Vein endothelial cell (primary cell): ENCODE measurements around the gene S100A6. TPM values are rescaled to one million over a fixed set of nuclear protein-coding genes. Genes with fewer than 3 reads are reported as not detected.

Experiments
- total RNA-seq: library from RNA; depleted of rRNA; stranded (reverse); fragments of >200 nt; gene quantifications from 2 replicates; pipeline ENCODE4 v1.2.3, GENCODE V29; 2012

The S100A6 gene
- total RNA-seq = 478 and 546 TPM in 2 replicates

GRCh38 chr1:153535242-153536011 lies at the start of gene S100A6:
S100A6 (minus strand) TSS chr1:153535991; CDS start chr1:153535339, 652 bp downstream.

GRCh38 chr1:153565529-153566374 lies 30.0 kb upstream of the S100A6 start, which contains the start of gene S100A2:
S100A2 (minus strand) TSS chr1:153565844; CDS start chr1:153563877, 1,967 bp downstream.

GRCh38 chr1:153548722-153549688 lies 13.2 kb upstream of the S100A6 start, which contains the start of gene S100A3:
S100A3 (minus strand) TSS chr1:153549258; CDS start chr1:153548485, 773 bp downstream.

GRCh38 chr1:153545067-153546055 lies 9.6 kb upstream of the S100A6 start, which contains the start of gene S100A4:
S100A4 (minus strand) TSS chr1:153545806; CDS start chr1:153544794, 1,012 bp downstream.

GRCh38 chr1:153540394-153541361 lies 4.9 kb upstream of the S100A6 start, which contains the start of gene S100A5:
S100A5 (minus strand) TSS chr1:153540934; CDS start chr1:153540191, 743 bp downstream.

Other genes with a start within 250 kb of the S100A6 start
- gene PGLYRP3, start 223.0 kb downstream of the S100A6 start, total RNA-seq = not detected in 2 replicates
- gene PGLYRP4, start 187.2 kb downstream of the S100A6 start, total RNA-seq = not detected in 2 replicates
- not detected in 2 replicates for gene S100A9, start 178.1 kb downstream of the S100A6 start, total RNA-seq
- not detected in 2 replicates for gene S100A12, start 160.4 kb downstream of the S100A6 start, total RNA-seq
- gene S100A8, start 144.9 kb downstream of the S100A6 start, total RNA-seq = not detected in 2 replicates
- gene S100A7A, start 119.5 kb downstream of the S100A6 start, total RNA-seq = not detected in 2 replicates
- not detected in 2 replicates for gene S100A7, start 75.3 kb downstream of the S100A6 start, total RNA-seq
- gene S100A5, start 4.9 kb upstream of the S100A6 start, total RNA-seq = not detected in 2 replicates
- gene S100A4, start 9.8 kb upstream of the S100A6 start, total RNA-seq = 5.2 and 5.7 TPM in 2 replicates
- gene S100A3, start 13.3 kb upstream of the S100A6 start, total RNA-seq = 0.98 and 2.4 TPM in 2 replicates
- 0.33 and 0.86 TPM in 2 replicates for gene S100A2, start 29.9 kb upstream of the S100A6 start, total RNA-seq
- 678 and 716 TPM in 2 replicates for gene S100A16, start 77.1 kb upstream of the S100A6 start, total RNA-seq
- gene S100A14, start 80.3 kb upstream of the S100A6 start, total RNA-seq = not detected in 2 replicates
- gene S100A13, start 91.5 kb upstream of the S100A6 start, total RNA-seq = 65.8 and 96.4 TPM in 2 replicates
- gene S100A1, start 92.4 kb upstream of the S100A6 start, total RNA-seq = 0.38 TPM in 1 of 2 replicates, not detected in the other
- gene CHTOP, start 98.1 kb upstream of the S100A6 start, total RNA-seq = 35.5 and 35.6 TPM in 2 replicates
- 45.2 and 53.9 TPM in 2 replicates for gene SNAPIN, start 122.7 kb upstream of the S100A6 start, total RNA-seq
- gene ILF2, start 135.0 kb upstream of the S100A6 start, total RNA-seq = 258 and 299 TPM in 2 replicates
- 7.2 and 11.7 TPM in 2 replicates for gene NPR1, start 142.7 kb upstream of the S100A6 start, total RNA-seq
- gene INTS3, start 192.1 kb upstream of the S100A6 start, total RNA-seq = 50.0 and 50.6 TPM in 2 replicates
- 11.6 and 16.0 TPM in 2 replicates for gene SLC27A3, start 239.4 kb upstream of the S100A6 start, total RNA-seq